SW 1271 (cell line): ENCODE measurements around the gene NCMAP.
A peak's percentile ranks its signal among the peaks of the same experiment; 100 is the strongest.

Source experiments
- DNase-seq, 2 experiments: peaks; one replicate each; lab custom pipeline; 2025; lab: John Stamatoyannopoulos, UW

NCMAP gene

GRCh38 chr1:24570265-24571125 is 14.6 kb downstream of the NCMAP start:
- DNase-seq, result no peak

GRCh38 chr1:24572301-24572700 is 16.4 kb downstream of the NCMAP start:
- DNase-seq, result no peak

- DNase-seq, result no peak
Observed at GRCh38 chr1:24575905-24576587, 20.2 kb downstream of the NCMAP start.

- no peak for DNase-seq
Observed at GRCh38 chr1:24578846-24579245, 23.0 kb downstream of the NCMAP start.

GRCh38 chr1:24580756-24581155 is 24.9 kb downstream of the NCMAP start:
- DNase-seq, result no peak

- no peak for DNase-seq
Observed at GRCh38 chr1:24584171-24584647, 28.3 kb downstream of the NCMAP start.

- no peak for DNase-seq
Observed at GRCh38 chr1:24586119-24586518, 30.2 kb downstream of the NCMAP start.

- DNase-seq, result peak in 1 of 2 experiments; percentile 37
Observed at GRCh38 chr1:24586970-24587820, 31.3 kb downstream of the NCMAP start.

GRCh38 chr1:24588573-24588972 is 32.7 kb downstream of the NCMAP start:
- DNase-seq, result no peak

GRCh38 chr1:24589200-24589599 is 33.3 kb downstream of the NCMAP start:
- DNase-seq, result no peak

GRCh38 chr1:24591781-24592180 is 35.9 kb downstream of the NCMAP start:
- no peak for DNase-seq

GRCh38 chr1:24594328-24594598 is 38.4 kb downstream of the NCMAP start:
- no peak for DNase-seq

GRCh38 chr1:24596401-24596880 is 40.6 kb downstream of the NCMAP start:
- DNase-seq, result no peak

- no peak for DNase-seq
Observed at GRCh38 chr1:24599265-24599664, 43.4 kb downstream of the NCMAP start.

- no peak for DNase-seq
Observed at GRCh38 chr1:24600551-24600950, 44.7 kb downstream of the NCMAP start.

- DNase-seq, result no peak
Observed at GRCh38 chr1:24605534-24606295, 49.8 kb downstream of the NCMAP start.

- no peak for DNase-seq
Observed at GRCh38 chr1:24606296-24606605, 50.4 kb downstream of the NCMAP start.

- no peak for DNase-seq
Observed at GRCh38 chr1:24606621-24607020, 50.7 kb downstream of the NCMAP start.

- no peak for DNase-seq
Observed at GRCh38 chr1:24609949-24610517, 54.1 kb downstream of the NCMAP start.

- DNase-seq, result no peak
Observed at GRCh38 chr1:24619376-24619775, 63.5 kb downstream of the NCMAP start.

GRCh38 chr1:24620678-24621077 is 64.8 kb downstream of the NCMAP start:
- DNase-seq, result no peak
